ENCODE measurements around the gene TM4SF18.

Gene TM4SF18

DNA sequence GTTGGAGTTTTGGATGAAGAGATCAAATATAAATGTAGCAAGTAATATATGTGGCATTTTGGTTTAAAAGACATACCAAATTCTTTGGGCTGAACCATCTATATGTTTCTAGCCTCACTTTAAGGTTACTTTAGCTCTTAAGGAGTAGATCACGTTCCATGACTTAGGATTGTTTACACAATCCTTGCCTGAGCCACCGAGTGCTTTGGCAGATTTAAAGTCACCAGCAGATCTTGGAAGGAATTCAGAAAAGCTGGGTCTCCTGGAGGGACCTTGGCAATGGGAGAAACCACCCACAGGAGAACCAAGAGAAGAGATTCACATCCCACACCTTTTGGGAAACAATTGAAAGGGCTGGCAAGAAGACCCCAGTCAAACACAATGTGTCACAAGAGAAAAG lies 54.5 kb downstream of the TM4SF18 start:
- H3K4me3 ChIP-seq (ENCODE audit: low read length), result no peak overlapping the region
- TF ChIP-seq, protein P1, sequence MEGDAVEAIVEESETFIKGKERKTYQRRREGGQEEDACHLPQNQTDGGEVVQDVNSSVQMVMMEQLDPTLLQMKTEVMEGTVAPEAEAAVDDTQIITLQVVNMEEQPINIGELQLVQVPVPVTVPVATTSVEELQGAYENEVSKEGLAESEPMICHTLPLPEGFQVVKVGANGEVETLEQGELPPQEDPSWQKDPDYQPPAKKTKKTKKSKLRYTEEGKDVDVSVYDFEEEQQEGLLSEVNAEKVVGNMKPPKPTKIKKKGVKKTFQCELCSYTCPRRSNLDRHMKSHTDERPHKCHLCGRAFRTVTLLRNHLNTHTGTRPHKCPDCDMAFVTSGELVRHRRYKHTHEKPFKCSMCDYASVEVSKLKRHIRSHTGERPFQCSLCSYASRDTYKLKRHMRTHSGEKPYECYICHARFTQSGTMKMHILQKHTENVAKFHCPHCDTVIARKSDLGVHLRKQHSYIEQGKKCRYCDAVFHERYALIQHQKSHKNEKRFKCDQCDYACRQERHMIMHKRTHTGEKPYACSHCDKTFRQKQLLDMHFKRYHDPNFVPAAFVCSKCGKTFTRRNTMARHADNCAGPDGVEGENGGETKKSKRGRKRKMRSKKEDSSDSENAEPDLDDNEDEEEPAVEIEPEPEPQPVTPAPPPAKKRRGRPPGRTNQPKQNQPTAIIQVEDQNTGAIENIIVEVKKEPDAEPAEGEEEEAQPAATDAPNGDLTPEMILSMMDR (IDR thresholded peaks at IDR 0.05; ENCODE audit: insufficient read depth, low read depth, low read length, missing control alignments), result no peak
- no peak for DNase-seq (ENCODE audit: low read depth)

DNA sequence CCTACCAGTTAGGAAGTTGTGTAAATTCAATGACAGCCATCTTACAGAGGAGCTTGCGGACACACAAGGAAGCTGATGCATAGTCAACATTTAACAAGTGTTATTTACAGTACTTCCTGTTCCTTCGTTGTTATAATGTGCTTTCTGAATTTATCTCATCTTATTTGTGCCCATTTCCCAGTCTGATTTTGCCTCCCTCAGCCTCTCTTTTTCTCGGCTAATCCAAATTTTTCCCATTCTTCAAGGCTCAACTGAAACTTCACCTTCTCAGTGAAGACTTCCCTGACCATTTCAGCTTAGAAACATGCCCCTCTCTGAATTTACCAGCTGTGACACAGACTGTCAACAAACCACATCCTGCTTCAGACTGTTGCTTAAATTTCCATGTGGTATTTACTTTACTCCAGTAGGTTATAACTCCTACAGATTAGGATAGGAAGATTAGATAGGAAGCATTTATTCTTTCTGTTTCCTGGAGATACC lies 56.1 kb downstream of the TM4SF18 start:
- H3K4me3 ChIP-seq (ENCODE audit: low read length), result no peak overlapping the region
- TF ChIP-seq, protein P1 (IDR thresholded peaks at IDR 0.05; ENCODE audit: insufficient read depth, low read depth, low read length, missing control alignments), result no peak
- DNase-seq (ENCODE audit: low read depth), result peak; percentile 77

DNA sequence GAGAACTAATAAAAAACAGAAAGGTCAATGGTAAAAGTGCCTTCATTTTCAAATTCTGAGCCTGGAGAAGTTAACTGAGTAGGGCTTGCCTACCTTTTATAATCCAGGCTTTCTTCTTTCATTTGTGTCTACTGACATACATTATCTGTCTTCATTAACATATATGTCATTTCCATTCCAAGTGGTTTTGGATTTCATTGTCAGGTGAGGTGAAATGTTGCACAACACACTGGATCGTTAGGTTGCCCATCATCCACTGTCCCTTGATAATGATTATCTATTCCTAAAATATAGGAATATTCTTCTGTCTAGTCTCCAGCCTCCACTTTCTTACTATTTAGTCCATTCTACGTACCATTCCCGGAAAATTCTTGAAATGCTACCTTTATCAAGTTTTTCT lies 56.8 kb downstream of the TM4SF18 start:
- no peak overlapping the region for H3K4me3 ChIP-seq (ENCODE audit: low read length)
- TF ChIP-seq, protein P1 (IDR thresholded peaks at IDR 0.05; ENCODE audit: insufficient read depth, low read depth, low read length, missing control alignments), result no peak
- no peak for DNase-seq (ENCODE audit: low read depth)

DNA sequence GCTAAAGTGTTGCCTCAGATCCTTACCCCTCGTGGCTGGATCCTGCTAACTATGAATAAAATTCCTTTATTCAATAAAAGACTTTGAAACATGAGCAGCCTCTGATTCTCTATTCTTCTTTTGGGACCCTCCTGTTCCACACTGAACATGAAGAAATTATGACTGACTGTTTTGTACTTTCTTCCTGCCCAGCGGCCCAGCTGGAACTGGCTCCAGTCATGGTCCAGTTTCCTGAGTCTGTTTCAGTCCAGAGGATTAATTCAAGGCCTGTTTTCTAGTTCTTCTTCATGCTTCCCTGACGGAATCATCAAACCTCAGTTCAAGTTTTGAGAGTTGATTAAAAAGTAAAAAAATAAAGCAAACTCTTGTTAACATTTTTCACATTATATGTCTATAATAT lies 59.2 kb downstream of the TM4SF18 start:
- TF ChIP-seq, protein P1 (IDR thresholded peaks at IDR 0.05; ENCODE audit: insufficient read depth, low read depth, low read length, missing control alignments), result no peak
- no peak for DNase-seq (ENCODE audit: low read depth)
- H3K4me3 ChIP-seq (ENCODE audit: low read length), result no peak overlapping the region

GRCh38 chr3:149273096-149273751 lies 60.2 kb downstream of the TM4SF18 start:
- TF ChIP-seq, protein P1 (IDR thresholded peaks at IDR 0.05; ENCODE audit: insufficient read depth, low read depth, low read length, missing control alignments), result peak; percentile 99
- peak; percentile 85 for DNase-seq (ENCODE audit: low read depth)
- no peak overlapping the region for H3K4me3 ChIP-seq (ENCODE audit: low read length)

DNA sequence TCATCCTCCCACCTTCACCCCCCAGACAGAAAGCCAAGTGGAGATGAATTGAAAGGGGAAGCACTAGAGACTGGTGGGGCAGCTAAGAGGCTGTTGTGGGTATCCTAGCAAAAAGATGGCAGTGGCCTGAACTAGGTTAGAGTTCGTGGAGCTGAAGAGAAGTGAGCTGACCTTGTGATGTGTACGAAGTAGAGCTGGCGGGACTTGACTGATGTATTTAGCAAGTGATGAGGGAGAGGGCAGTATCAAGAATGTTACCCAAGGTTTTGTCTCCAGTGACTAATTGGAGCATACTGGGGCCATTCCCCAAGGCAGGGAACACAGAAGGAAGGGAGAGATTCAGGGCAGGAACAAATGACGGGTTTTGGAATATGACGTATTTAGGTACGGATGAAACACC lies 61.8 kb downstream of the TM4SF18 start:
- H3K4me3 ChIP-seq (ENCODE audit: low read length), result no peak overlapping the region
- TF ChIP-seq, protein P1 (IDR thresholded peaks at IDR 0.05; ENCODE audit: insufficient read depth, low read depth, low read length, missing control alignments), result no peak
- peak; percentile 8 for DNase-seq (ENCODE audit: low read depth)

DNA sequence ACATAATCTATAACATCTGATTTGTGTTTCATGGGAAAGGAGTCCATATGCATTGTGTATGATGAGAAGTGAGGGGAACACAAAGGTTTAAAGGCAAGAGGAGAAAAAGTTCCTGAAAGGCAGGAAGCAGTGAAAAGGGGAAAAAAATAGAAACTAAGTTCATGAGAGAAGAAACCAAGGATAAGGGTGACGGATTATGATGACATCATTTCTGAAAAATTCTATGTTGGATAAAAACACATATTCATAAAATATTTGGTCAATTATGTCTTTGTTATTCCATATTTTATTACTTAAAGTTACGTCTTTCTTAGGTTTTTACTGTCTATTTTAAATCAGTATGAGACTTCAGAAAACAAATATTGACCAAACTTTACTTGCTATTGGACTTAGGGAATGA lies 63.3 kb downstream of the TM4SF18 start:
- DNase-seq (ENCODE audit: low read depth), result no peak
- TF ChIP-seq, protein P1 (IDR thresholded peaks at IDR 0.05; ENCODE audit: insufficient read depth, low read depth, low read length, missing control alignments), result no peak
- no peak overlapping the region for H3K4me3 ChIP-seq (ENCODE audit: low read length)
